SH-SY5Y (cell line): ENCODE results near the gene LSM14B.

Experiments used
- GATA2 ChIP-seq: IDR thresholded peaks from 2 replicates; pipeline ENCODE4 v1.6.1; 2011; ENCODE audit warnings: mild to moderate bottlenecking, low read depth, low read length
- GATA3 ChIP-seq: IDR thresholded peaks from 2 replicates; pipeline ENCODE4 v1.6.1; 2011; ENCODE audit warnings: low read depth, mild to moderate bottlenecking, low read length, moderate library complexity

- TF ChIP-seq GATA3, result no peak
- TF ChIP-seq GATA2, result no peak
These were observed 41.9 kb downstream of the LSM14B start for GRCh38 chr20:62163986-62164762.
